Measurements from ENCODE around the gene TSPOAP1.

DNA sequence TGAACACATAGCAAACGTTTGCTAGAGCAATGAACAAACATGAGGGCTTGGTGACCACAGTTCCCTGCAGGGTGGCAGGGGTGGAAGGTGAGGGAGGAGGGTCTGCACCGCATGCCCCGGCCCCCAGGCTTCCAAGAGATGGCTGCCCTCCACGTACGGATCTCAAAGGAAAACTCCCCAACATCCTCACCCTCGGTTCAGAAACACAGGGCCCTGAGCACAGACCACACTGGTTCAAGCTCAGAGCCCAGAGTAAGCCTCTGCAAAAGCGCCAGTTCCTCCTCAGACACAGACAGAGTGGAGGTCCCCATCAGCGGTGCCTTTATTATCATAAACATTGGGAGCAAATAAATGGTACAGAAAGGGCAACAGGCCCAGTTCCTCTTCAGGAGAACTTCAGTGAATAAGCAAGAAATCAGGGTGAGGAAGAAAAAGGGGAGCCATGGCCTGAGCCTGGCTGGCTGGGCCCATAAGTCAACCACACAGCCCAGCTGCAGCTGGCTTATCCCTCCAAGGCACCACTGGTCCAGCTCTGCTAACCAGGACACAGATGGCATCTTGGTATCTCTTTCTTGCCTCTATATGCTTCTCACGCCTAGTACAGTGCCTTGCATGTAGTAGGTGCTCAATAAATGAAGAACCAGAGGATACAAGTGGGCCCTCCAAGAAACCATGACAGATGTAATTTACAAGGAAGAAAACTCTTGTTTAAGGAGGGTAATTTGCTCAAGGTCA, 58.9 kb downstream of the TSPOAP1 start:
- TF ChIP-seq EP300 (IDR thresholded peaks at IDR 0.05) (no peak), ZFP36 (IDR thresholded peaks at IDR 0.05; ENCODE audit: borderline replicate concordance, partially characterized antibody) (no peak)
- TF ChIP-seq, protein P1, sequence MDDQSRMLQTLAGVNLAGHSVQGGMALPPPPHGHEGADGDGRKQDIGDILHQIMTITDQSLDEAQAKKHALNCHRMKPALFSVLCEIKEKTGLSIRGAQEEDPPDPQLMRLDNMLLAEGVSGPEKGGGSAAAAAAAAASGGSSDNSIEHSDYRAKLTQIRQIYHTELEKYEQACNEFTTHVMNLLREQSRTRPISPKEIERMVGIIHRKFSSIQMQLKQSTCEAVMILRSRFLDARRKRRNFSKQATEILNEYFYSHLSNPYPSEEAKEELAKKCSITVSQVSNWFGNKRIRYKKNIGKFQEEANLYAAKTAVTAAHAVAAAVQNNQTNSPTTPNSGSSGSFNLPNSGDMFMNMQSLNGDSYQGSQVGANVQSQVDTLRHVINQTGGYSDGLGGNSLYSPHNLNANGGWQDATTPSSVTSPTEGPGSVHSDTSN (IDR thresholded peaks at IDR 0.05) = no peak
